Astrocyte of the spinal cord (primary cell): ENCODE data around the gene STYK1.
"Not testable (repeated sequence)": the region's sequence is repeated elsewhere in the genome, so short reads cannot be mapped to it uniquely, and the experiment has no call there.

ENCODE experiments used
- DNase-seq: peaks from one replicate; pipeline ENCODE4 v3.0.0; 2011; ENCODE audit warnings: low read depth, low spot score
- H3K4me3 ChIP-seq: 2 replicates; pipeline ENCODE4 v1.5.1; 2011; ENCODE audit warnings: low read depth, mild to moderate bottlenecking, low read length, moderate library complexity
- in situ Hi-C: cut with HindIII; loops from 2 replicates; pipeline ENCODE4 v1.10.0; 2017; ENCODE audit warnings: low sequenced_read_pairs
- TF ChIP-seq, protein P1 (sequence below): IDR thresholded peaks from 2 replicates; pipeline ENCODE4 v1.5.1; 2012; ENCODE audit warnings: low read depth, mild to moderate bottlenecking, low read length, inconsistent platforms

Gene STYK1

GRCh38 chr12:10612984-10613348, 60.9 kb downstream of the STYK1 start:
- TF ChIP-seq, protein P1, sequence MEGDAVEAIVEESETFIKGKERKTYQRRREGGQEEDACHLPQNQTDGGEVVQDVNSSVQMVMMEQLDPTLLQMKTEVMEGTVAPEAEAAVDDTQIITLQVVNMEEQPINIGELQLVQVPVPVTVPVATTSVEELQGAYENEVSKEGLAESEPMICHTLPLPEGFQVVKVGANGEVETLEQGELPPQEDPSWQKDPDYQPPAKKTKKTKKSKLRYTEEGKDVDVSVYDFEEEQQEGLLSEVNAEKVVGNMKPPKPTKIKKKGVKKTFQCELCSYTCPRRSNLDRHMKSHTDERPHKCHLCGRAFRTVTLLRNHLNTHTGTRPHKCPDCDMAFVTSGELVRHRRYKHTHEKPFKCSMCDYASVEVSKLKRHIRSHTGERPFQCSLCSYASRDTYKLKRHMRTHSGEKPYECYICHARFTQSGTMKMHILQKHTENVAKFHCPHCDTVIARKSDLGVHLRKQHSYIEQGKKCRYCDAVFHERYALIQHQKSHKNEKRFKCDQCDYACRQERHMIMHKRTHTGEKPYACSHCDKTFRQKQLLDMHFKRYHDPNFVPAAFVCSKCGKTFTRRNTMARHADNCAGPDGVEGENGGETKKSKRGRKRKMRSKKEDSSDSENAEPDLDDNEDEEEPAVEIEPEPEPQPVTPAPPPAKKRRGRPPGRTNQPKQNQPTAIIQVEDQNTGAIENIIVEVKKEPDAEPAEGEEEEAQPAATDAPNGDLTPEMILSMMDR = no peak
- peak overlapping the region; percentile 98 for H3K4me3 ChIP-seq
- no peak for DNase-seq
- in situ Hi-C loops = no loop called here

DNA sequence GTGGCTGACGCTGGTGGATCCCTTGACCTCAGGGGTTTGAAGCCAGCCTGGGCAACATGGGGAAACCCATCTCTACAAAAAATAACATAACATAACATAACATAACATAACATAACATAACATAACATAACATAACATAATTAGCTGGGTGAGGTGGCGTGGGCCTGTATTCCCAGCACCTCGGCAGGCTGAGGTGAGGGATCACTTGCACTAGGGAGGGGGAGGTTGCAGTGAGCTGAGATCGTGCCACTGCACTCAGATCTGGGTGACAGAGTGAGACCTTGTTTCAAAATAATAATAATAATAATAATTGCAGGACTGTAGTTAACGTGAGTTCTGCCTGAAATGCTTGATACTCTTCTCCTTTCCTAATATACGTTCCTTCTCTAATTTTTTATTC, 61.7 kb downstream of the STYK1 start:
- in situ Hi-C loops = no loop called here
- H3K4me3 ChIP-seq = peak overlapping the region; percentile 98
- TF ChIP-seq, protein P1 = no peak
- no peak for DNase-seq

- H3K4me3 ChIP-seq, in situ Hi-C loops: not testable (repeated sequence)
Measured at GRCh38 chr12:10611258-10611657, 62.6 kb downstream of the STYK1 start.

GRCh38 chr12:10610188-10610587, 63.7 kb downstream of the STYK1 start:
- in situ Hi-C loops = no loop called here
- TF ChIP-seq, protein P1 = no peak
- H3K4me3 ChIP-seq = no peak overlapping the region
- no peak for DNase-seq

More at GRCh38 chr12:10611258-10611657, 62.6 kb downstream of the STYK1 start:
- not testable (repeated sequence) for DNase-seq

- peak; percentile 29 for DNase-seq
- in situ Hi-C loops = no loop called here
- no peak overlapping the region for H3K4me3 ChIP-seq
- TF ChIP-seq, protein P1 = peak; percentile 46
Measured at GRCh38 chr12:10607885-10608458, 65.9 kb downstream of the STYK1 start.

- TF ChIP-seq, protein P1 = no peak
- H3K4me3 ChIP-seq = no peak overlapping the region
- DNase-seq = no peak
- in situ Hi-C loops = no loop called here
Measured at GRCh38 chr12:10601860-10602259, 72.0 kb downstream of the STYK1 start.

DNA sequence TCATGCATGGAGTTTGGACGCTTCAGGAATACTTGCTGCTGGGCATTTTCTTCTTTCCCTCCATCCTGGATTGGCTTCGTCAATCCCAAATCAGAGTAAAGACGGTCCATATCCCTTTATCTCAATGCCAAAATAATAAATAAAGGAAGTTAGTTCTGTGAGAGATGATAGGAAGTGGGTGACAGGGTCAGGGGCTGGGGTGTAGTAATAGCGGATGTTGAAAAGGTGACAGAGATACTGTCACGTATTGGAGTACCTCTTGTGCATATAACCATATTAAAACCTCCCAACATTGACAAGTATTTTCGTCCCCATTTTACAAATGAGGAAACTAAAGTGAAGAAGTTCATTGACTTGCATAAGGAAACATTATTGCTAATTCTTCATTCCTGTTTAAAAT, 72.9 kb downstream of the STYK1 start:
- no peak for DNase-seq
- in situ Hi-C loops = no loop called here
- TF ChIP-seq, protein P1 = no peak
- H3K4me3 ChIP-seq = no peak overlapping the region
